Measurements from ENCODE around the gene PDXDC1.
A peak's percentile ranks its signal among the peaks of the same experiment; 100 is the strongest.
"Not testable (repeated sequence)": the region's sequence is repeated elsewhere in the genome, so short reads cannot be mapped to it uniquely, and the experiment has no call there.

Gene PDXDC1

GRCh38 chr16:14973785-14974322 is 972 bp upstream of the PDXDC1 start:
- DNase-seq (ENCODE audit: low spot score) = not testable (repeated sequence)

GRCh38 chr16:14974331-14974655 is 533 bp upstream of the PDXDC1 start:
- DNase-seq (ENCODE audit: low spot score) = peak; percentile 80

- peak; percentile 41 for DNase-seq (ENCODE audit: low spot score)
Observed at GRCh38 chr16:14975418-14976194, 780 bp downstream of the PDXDC1 start.

DNA sequence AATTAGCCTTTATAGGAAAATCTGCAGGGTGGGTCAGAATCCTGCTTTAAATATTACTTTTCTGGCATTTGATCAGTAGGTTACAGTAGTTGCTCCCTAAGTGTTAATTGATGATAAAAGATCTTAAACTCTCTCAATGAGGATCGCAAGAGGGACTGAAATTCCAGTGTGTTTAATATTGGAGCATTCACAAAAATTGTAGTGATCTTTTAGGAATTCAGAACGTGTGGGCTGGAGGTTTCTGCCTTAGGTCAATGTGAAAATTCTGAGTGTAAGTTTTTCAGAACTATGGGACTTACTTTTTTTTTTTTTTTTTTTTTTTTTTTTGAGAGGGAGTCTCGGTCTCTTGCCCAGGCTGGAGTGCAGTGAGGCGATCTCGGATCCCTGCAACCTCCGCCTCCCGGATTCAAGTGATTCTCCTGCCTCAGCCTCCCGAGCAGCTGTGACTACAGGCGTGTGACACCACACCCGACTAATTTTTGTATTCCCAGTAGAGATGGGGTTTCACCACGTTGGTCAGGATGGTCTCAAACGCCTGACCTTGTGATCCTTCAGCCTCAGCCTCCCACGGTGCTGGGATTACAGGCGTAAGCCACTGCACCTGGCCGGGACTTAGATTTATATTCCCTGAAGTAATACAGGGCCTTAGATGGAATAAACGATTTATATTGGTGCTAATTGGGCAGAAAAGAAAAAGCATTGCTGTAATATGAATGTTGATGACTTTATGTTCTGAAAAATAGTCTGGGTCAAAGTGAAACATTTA is 2.3 kb downstream of the PDXDC1 start:
- DNase-seq (ENCODE audit: low spot score) = not testable (repeated sequence)

DNA sequence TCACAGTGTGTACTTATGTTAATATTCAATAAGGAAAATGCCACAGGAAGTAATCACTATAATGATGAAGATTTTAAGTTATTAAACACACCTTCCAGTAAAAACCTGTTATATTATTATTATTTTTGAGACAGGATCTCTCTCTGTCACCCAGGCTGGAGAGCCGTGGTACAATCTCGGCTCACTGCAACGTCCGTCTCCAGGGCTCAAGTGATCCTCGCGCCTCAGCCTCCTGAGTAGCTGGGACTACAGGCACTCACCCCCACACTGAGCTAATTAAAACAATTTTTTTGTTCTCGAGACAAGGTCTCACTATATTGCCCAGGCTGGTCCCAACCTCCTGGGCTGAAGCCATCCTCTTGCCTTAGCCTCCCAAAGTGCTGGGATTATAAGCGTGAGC is 3.5 kb downstream of the PDXDC1 start:
- not testable (repeated sequence) for DNase-seq (ENCODE audit: low spot score)

DNA sequence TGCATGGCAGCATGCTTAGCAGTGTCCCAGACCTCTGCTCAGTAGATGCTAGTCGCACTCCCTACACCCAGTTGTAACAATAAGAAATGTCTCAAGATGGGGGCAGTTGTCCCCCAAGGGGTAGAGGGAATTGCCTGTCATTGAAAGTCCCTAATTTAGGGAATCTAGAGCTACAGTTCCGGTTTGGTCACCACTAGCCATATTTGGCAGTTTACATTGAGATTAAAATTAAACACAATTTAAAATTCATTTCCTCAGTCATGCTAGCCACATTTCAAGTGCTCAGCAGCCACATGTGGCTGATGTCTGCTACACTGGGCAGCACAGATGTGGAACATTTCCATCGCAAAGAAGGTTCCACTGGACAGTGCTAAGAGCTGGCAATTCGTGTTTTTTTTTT is 4.1 kb downstream of the PDXDC1 start:
- DNase-seq (ENCODE audit: low spot score) = not testable (repeated sequence)

- DNase-seq (ENCODE audit: low spot score) = not testable (repeated sequence)
Observed at GRCh38 chr16:14981234-14981633, 6.4 kb downstream of the PDXDC1 start.

DNA sequence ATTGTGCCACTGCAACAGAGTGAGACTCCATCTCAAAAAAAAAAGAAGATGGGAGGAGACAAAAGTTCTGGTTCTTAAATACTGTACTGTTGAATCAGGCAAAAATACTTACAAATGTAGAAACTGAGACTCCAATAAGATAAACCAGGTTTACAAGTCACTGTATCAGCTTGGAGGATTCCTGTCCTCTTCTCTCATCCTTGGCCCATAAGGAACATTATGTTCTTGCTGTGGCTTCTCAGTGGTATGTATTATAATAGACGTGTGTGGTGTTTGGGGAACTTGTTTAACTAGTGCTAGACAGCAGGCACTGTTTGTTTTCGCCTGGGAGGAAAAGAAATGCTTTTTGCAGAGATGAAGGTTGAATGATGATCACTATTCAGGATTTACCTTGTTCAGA is 7.7 kb downstream of the PDXDC1 start:
- not testable (repeated sequence) for DNase-seq (ENCODE audit: low spot score)

DNA sequence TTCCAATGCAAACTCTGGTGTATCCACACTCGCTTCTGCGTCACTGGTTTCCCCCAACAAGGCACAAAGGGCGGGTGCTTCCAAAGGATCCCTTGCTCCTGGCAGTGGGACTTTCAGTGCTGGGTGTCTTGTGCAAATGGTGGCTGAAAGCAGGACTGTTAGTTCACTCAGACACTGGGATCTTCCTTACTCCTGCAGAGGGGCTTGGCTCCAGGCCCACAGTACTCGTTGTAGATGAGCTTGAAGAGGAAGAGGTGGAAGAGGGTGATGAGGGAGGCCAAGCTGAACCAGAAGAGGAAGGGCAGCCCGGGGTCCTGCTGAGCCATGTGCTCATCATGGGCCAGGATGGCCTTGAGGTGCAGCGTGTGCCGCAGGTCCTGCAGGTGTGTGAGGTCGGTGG is 13.3 kb downstream of the PDXDC1 start:
- not testable (repeated sequence) for DNase-seq (ENCODE audit: low spot score)

- not testable (repeated sequence) for DNase-seq (ENCODE audit: low spot score)
Observed at GRCh38 chr16:14988661-14989191, 13.9 kb downstream of the PDXDC1 start.

DNA sequence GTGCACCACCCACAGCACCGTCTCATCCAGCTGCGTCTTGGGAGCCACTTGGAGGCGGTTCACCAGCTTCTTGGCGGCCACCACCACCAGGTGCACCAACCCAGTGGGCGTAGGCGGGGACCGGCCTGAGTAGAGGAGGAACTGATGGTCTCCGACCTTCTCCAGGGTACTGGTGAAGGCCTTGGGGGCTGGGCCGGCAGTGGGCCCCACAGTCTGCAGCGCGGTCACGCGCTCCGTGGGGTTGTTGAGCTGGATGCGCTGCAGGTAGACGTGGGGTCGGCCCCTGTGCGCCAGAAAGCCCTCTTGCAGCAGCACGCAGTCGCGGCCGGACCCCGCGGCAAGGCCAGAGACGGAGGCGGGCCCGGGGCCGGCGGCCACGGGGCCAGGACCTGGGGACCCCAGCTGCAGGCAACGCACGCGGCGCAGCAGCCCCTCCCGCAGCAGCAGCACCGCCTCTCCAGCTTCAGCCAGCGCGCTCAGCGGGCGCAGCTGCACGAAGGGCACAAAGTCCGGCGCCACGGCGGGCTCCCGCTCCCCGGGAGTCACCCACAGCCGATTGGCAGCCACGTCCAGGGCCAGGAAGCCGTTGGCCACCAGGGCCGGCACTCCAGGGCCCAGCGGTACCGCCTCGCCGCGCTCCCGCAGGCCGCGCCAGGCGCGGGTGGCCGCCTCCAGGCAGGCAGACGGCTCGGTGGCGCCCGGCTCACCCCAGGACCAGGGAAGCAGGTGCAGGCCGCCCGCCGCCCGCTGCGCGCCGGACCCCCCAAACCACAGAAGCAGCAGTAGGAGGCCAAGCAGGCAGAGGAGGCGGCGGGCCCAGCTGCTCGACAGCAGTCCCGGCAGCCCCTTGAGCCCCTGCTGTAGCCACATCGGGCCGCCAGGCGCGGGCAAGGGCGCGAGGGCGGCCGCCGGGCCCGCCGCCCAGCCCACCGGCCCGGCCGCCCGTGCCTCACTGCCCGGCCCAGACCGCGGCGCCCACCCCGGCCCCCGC is 14.8 kb downstream of the PDXDC1 start:
- DNase-seq (ENCODE audit: low spot score) = not testable (repeated sequence)

GRCh38 chr16:14993277-14994151 is 18.7 kb downstream of the PDXDC1 start:
- not testable (repeated sequence) for DNase-seq (ENCODE audit: low spot score)

- DNase-seq (ENCODE audit: low spot score) = not testable (repeated sequence)
Observed at GRCh38 chr16:14996702-14997101, 21.9 kb downstream of the PDXDC1 start.

- DNase-seq (ENCODE audit: low spot score) = not testable (repeated sequence)
Observed at GRCh38 chr16:14998300-14998699, 23.5 kb downstream of the PDXDC1 start.

GRCh38 chr16:14999845-15000244 is 25.0 kb downstream of the PDXDC1 start:
- not testable (repeated sequence) for DNase-seq (ENCODE audit: low spot score)

GRCh38 chr16:15002448-15002847 is 27.6 kb downstream of the PDXDC1 start:
- DNase-seq (ENCODE audit: low spot score) = not testable (repeated sequence)

DNA sequence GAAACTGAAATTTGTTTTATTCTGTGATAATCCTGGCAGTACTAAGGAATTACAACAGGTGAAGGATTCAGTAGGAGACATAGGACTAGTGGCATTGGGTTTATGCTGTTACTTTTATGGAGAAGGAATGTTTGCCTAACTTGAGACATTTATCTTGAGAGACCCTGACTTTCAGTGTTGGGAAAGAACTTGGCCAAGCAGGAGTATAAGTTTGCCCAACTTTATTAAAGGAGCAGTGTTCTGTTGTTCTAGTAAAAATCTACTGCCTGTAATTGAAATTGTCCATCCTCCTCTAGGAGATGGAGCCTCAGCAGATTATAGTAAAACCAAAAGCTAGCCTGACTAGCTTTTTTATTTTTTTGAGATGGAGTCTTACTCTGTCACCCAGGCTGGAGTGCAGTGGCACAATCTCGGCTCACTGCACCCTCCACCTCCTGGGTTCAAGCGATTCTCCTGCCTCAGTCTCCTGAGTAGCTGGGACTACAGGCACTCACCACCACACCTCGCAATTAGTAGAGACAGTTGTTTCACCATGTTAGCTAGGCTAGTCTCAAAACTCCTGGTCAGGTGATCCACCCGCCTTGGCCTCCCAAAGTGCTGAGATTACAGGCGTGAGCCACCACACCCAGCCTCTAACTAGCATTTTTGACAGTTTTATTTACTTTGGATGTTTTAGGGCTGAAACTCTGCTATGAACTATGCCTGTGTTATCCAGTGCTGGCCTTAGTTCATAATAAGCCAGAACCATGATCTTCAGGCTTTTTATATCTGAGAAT is 30.7 kb downstream of the PDXDC1 start:
- DNase-seq (ENCODE audit: low spot score) = not testable (repeated sequence)

DNA sequence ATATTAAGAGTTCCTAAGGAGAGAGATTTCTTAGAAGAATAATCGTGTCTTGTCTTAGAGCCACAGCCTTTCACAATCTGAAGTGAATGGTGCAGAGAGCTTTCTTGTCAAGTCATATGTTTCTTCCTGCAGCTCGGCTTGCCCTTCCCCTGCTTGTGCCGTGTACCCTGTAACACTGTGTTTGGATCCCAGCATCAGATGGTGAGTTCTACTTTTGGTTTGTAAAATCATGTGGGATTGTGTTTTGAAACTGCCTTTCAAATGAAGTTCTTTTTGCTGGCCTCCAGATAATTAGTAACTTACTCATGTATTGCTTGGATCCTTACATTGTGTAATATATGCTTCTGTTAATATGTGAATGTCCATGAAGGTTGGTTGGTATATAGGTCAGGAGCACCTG is 33.8 kb downstream of the PDXDC1 start:
- not testable (repeated sequence) for DNase-seq (ENCODE audit: low spot score)

GRCh38 chr16:15012941-15013340 is 38.1 kb downstream of the PDXDC1 start:
- not testable (repeated sequence) for DNase-seq (ENCODE audit: low spot score)

DNA sequence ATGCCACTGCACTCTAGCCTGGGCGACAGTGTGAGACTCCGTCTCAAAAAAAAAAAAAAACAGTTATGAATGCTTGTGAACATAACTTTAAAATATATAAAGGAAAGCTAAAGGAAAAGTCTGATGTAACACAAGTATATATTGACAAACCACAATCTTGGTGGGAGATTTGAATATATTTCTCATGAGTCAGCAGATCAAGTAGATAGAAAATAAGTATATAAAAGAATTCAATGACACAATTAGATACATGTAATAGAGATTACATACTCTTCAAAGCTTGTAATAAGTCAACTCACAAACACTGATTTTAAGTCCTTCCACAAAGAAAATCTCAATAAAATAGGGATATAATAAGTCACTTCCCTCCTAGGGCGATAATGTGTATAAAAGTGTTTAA is 40.8 kb downstream of the PDXDC1 start:
- not testable (repeated sequence) for DNase-seq (ENCODE audit: low spot score)
